Activated T-helper 1 cell treated with Interleukin-2 at 50 U/mL for 16 hours (primary cell): ENCODE measurements around the gene YAF2.

Experiments used
- DNase-seq: peaks from one replicate; pipeline ENCODE4 v3.0.0-alpha.2; 2020; ENCODE audit warnings: low read depth

YAF2 gene

DNA sequence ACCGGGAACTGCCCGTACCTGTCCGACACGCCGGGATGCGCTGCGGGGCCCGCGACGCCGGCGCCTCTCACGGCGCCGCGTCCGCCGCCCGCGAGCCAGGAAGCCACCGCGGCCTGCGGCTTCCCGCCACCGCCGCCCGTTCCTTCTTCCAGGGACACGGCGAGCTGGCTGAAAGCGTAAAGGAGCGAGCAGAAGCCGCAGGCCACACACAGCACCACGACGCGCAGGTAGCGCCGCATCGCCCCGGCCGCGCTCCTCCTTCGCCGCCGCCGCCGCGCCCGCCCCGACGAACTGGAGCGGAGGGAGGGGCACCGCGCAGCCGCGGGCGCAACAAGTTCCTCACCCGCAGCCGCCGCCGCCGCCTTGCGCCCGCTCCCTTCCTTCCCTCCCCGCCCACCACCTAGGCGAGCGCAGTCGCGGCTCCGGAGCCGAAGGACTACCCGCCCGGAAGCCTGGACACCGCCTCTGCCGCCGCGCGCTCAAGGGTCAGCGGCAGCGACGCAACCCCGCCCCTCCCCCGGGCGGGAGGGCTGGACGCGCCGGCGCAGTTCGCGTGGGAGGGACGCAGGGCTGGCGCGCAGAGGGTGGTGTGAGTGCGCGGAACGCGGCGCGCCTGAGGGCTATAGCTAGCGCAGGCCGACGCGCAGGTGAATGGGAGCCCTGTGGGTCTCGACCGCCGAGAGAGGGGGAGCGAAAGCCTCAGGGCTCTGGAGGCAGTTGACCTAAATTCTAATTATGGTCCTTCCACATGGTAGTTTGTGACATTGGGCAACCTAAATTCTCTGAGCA, 93.4 kb downstream of the YAF2 start, which contains the start of gene GXYLT1:
GXYLT1 (minus strand) TSS at position 467 of the 789 bp plus-strand sequence; CDS start at position 239, 228 bp downstream.
- peak; percentile 71 for DNase-seq

DNA sequence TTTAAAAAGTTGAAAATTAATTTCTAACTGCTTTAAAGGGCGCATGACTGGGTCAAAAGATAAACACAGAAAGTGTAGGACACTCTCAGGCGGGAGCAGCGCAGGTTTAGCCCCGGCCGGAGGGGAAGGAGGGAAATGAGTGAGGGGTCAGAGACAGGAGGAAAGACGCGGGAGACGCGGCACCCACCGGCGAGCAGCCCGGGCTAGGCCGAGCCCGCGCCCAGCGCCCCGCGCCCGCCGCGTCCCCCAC, 94.0 kb downstream of the YAF2 start:
- no peak for DNase-seq

DNA sequence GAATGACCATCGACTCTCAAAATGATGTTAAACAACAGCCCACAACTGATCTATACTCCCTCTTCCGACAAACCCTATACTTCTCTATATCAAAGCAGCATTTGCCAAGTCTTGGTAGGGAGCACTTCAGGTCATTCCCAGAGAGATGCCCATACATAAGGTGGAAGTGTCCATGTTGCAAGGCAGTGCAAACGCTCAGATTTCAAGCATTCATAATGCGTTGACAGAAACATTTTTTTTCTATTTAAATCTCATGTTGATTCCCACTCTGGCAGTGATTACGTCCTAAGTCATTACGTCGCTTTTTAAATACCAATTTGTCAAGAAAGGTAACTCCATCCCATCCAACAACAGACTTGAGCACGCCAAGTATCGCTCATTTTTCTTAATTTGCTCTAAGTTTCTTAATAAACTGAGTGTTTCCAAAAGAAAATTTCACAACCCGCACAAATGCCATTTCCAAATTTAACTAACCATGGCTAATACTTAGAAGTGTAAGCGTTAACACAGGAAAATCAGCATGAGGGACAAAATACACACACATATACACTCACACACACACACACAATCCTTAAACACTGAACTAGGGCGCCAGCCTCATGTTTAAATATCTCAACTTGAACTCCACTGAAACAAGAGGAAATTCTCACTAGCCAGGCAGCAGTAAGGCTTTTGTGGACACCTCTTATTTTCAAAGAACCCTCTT, 94.4 kb downstream of the YAF2 start:
- DNase-seq = no peak

DNA sequence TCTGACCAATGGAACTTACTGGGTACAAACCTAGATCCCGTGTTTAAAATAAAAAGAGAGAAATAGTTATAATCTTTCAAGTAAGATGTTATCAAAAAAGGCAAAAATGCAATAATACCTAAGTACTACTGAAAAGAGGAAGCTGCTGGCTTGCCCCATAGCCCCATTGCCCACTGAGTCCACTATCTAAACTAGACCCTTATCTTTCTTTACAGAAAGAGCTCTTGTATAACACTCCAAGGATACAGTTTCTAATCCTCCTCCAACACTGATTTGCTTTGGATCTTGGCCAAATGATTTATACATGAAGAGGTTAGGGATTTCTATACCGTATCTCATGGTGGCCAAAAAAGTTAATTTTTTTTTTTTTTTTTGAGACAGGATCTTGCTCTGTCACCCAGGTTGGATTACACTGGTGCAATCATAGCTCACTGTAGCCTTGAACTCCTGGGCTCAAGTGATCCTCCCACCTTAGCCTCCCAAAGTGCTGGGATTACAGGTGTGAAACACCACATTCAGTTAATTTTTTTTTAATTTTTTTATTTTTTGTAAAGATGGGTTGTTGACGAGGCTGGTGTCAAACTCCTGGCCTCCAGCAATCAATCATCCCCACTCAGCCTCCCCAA, 96.0 kb downstream of the YAF2 start:
- no peak for DNase-seq

DNA sequence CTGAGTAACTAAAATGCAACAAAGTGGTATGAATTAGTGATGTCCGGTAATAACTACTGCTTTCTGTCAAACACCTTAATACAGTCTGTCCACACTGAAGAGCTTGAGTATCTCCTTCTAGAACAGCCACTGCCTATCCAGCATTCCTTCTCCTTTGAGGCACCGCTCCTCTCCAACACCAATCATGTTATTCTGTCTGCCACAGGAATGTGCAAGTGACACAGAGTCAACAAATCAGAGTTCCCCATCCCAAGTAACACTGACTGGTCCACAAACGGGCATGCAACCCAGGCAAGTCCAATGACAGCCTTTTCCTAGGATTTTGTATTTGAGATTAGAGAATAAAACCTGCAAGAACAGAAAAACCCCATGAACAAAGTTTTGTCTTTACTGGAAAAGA, 97.1 kb downstream of the YAF2 start:
- DNase-seq = no peak

DNA sequence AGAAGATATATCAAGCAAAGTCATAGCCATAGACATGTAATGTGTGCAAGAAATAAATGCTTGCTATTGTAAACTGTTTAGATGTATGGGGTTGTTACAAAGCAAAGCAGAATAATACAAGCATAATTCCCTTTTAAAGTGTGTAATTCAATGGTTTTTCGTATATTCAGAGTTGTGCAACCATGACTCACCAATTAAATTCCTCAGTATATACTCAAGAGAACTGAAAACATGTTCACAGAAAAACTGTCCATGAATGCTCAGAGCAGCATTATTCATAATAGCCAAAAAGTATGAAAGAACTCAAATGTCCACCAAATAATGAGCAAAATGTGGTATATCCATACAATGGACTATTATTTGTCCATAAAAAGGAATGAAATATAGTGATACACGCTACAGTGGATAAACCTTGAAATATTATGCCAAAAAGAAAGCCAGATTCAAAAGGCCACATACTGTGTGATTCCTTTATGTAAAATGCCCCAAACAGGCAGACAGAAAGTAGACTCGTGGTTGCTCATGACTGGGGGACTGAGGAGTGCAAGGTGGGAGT, 102.7 kb downstream of the YAF2 start:
- no peak for DNase-seq

DNA sequence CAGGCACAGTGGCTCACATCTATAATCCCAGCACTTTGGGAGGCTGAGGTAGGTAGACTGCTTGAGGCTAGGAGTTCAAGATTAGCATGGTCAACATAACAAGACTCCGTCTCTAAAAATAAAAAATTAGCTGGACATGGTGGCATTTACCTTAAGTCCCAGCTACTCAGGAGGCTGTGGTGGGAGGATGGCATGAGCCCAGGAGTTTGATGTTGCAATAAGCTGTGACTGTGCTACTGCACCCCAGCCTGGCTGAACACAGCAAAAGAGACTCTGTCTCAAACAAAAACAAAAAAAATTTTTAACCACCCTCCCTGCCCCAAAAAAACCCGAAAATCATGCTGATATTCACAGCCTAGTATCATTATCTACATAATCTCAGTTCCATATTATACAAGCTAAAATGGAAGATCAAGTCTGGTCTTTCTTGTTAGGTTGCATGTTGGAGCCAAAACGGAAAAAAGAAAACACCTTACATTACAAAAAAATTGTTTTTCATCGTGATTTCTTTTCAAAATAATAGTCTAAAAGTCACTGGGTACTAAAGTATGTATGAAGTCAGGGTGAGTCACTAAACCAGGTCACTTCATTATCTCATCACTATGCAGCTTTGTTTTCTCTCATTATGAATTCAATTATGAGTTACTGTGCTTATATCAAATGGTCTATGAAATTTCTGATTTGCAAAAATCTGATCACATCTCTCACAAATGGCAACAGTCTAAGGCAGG, 107.2 kb downstream of the YAF2 start:
- DNase-seq = no peak

DNA sequence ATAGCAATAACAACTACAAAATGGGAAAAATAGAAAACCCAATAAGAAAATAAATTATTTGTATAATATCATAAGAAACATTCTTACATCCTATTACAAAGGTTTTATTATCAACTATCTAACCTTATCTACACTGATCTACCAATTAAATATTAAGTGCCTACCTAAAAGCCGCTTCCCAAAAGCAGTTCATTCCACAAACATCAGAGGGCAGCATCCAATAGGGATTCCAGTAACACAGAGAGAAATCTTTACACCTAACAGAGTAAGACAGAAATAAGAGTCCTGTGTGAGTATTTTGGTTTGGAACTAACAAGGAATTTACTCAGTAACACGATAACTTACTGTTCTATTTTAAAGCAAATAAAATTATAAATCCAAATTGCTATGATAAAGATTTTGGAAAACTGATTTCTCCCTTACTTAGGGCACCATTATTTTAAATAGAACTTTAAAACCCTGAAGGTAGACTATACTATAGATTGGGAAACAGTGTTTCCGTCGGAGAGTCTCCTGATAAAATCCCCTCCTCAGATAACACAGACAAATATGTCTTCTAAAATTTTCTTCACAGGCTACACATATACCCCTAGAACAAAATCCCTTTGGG, 108.3 kb downstream of the YAF2 start:
- DNase-seq = no peak

DNA sequence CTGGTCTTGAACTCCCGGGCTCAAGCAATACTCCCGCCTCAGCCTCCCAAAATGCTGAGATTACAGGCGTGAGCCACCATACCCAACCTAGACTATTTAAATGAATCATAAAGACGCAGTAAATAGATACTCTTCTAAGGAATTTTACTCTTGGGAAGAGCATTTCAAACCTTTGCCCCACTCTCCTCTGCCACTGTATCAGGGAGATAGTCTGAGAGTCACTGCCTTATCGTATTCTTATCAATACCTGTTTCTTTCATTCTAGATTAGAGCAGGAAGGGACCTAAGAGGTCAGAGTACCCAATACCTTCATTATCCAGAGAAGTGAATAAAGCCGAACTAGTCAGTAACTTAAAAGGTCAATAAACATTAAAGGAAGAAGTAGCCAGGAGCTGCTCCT, 109.2 kb downstream of the YAF2 start:
- DNase-seq = no peak

DNA sequence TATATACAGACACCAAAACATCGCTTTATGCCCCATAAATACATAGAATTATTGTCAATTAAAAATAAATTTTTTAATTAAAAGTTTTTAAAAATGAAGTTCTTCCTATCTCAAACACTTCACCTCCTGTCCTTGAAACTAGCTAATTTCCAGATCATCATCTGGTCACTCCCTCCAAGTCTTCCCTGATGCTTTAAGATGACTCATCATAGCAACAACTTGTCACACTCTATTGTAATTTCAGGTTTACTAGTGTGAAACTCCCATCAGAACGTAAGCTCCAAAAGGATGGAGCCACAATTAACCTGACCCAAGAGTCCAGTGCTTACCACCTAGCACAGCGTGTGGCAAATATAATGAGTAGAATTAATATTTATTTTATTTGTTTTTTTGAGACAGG, 109.7 kb downstream of the YAF2 start:
- no peak for DNase-seq

DNA sequence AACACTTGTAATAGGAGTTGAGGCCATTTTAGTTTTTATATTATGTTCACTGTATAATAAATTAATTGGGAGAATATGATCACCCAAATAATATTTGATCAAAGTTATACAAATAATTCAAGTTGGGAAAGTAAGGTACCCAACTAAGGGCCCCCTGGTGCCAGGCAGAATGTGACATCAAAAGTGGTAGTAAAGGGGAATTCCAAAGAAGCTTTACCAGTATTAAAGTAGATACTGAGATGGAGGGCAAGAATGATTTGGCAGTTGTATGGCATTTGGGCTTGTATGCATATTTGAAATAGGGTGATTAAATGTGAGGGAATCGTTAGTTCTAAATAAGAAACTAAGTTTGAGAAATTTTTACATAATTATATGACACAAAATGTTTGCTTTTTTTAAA, 111.1 kb downstream of the YAF2 start:
- no peak for DNase-seq

DNA sequence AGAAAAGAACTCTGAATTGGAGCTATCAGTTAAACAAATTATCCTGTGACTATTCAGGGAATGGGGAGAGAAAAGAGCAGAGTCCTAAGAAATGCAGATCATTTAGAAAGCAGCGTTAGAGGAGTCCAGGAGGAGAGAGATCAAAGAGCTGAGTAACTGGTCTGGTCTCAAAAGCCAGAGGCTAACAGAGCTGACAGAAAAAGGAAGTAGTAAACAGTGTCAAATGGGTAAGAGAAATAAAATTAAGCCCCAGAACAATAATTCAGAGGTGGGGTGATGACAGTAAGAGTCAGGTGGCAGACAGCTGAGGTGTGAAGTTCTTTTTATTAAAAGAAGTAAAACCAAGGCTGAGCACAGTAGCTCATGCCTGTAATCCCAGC, 112.7 kb downstream of the YAF2 start:
- no peak for DNase-seq

DNA sequence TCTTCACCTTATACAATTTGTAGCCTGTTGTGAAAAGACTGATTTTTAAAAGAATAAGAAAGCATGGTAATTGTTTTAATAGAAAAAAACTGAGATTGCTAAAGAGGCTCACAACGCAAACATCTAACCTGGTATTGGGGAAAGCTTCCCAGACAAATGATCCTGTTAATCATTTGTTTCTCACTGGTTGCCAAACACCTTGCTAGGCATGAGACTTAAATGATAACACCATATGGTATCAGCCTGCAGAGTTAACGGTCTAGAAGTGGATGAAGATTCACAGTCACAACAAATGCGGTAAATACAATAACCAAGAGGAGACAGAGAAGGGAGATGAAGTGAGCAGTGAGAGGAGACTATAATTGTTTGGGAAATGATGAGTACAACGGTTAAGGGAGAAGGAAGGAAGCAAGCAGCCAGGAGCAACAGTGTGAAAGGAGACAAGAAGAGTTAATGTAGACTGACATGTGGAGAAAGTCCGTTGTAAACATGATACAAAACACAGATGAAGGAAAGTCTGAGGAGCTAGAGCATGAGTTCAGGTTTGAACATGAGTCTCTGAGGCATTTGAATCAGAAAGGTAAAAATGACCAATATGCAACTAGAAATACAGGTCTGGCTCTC, 113.2 kb downstream of the YAF2 start:
- DNase-seq = no peak

DNA sequence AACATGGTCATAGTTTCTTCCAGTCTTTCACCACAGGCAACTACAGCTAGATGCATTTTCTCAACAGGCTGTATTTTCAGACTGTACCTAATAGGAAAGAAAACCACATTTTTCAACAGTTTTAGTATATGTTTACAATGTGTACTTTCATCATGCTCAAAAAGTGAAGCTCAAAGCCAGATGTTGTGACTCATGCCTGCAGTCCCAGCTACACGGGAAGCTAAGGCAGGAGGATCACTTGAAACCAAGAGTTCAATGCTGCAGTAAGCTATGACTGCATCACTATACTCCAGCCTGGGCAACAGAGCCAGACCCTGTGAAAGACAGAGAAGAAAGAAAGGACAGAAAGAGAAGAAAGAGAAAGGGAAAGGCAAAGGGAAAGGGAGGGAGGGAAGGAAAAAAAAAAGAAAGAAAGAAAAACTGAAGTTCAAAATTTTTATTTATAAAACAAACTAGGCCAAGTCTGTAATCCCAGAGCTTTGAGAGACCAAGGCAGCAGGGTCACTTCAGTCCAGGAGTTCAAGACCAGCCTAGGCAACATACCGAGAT, 118.9 kb downstream of the YAF2 start:
- DNase-seq = no peak

DNA sequence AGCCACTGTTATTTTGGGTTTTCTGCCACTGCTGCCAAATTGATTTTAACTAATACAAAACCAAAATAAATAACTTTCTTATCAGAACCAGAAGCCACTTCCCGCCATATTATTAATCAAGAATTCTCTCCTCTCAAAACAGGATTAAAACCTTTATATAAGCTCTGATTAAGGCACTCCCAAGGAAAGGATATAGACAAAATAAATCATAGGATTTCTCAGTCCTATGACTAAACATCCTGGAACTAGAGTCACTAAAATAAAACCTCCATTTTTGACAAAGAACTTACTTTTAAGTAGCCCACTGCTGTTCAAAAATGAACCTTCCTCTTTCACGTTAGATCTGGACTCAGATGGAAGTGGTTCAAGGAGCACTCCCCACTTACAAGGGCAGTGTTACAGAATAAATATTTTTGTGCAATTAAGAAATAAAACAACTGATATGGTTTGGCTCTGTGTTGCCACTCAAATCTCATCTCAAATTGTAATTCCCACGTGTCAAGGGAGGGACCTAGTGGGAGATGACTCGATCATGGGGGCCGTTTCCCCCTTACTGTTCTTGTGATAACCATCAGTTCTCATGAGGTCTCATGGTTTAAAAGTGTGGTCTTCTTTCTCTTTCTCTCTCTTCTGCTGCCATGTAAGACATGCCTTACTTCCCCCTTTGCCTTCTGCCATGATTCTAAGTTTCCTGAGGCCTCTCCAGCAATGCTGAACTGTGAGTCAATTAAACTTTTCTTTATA, 119.7 kb downstream of the YAF2 start:
- no peak for DNase-seq

DNA sequence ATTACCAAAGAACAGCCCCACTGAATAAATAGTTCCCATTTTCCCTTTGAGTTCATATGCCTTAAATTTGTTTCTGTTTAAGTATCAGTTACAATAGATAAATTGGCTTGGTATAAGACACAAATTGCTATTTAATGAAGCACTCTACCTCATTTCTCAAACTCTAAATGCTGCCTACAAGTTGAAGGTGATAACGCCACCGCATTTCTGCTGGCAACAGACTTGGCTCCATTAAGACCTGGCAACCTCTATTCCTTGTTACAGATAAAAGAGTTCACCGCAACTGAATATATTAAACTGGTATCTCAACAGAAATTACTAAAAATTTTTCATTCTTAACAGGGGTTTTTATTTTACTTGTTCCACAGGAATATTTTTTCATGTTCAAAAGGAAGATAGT, 129.0 kb downstream of the YAF2 start:
- no peak for DNase-seq
